GM06990 (cell line): ENCODE measurements around the gene PTH1R.

ENCODE experiments used
- DNase-seq: peaks from one replicate; pipeline ENCODE4 v3.0.0-alpha.2; 2011; ENCODE audit not compliant: insufficient read length; ENCODE audit errors: extremely low read depth
- H3K27me3 ChIP-seq: replicated peaks from 2 replicates; pipeline ENCODE4 v1.6.0; 2011; ENCODE audit warnings: low read length; ENCODE audit not compliant: control insufficient read depth, insufficient read depth
- H3K36me3 ChIP-seq: 2 replicates; pipeline ENCODE4 v1.5.1; 2011; ENCODE audit warnings: low read length; ENCODE audit not compliant: control insufficient read depth, insufficient read depth
- H3K4me3 ChIP-seq: replicated peaks from 2 replicates; pipeline ENCODE4 v1.5.1; 2011; ENCODE audit warnings: low read depth, mild to moderate bottlenecking, control low read depth, low read length
- CTCF ChIP-seq: IDR thresholded peaks from 2 replicates; pipeline ENCODE4 v1.5.1; 2011; ENCODE audit warnings: low read length, control low read depth, mild to moderate bottlenecking, inconsistent platforms; ENCODE audit not compliant: insufficient read depth, poor library complexity, severe bottlenecking

PTH1R gene

GRCh38 chr3:46854555-46854991, 22.9 kb upstream of the PTH1R start:
- DNase-seq = no peak
- TF ChIP-seq CTCF = no peak
- no peaks in the 10 kb centered on the region for H3K36me3 ChIP-seq
- no peak overlapping the region for H3K4me3 ChIP-seq
- H3K27me3 ChIP-seq = no peaks in the 10 kb centered on the region; the same call in 1 of the 2 replicates

GRCh38 chr3:46856576-46857471, 20.7 kb upstream of the PTH1R start:
- Histone ChIP-seq H3K36me3 (no peaks in the 10 kb centered on the region), H3K27me3 (no peaks in the 10 kb centered on the region; the same call in 1 of the 2 replicates), H3K4me3 (no peak overlapping the region)
- no peak for TF ChIP-seq CTCF
- no peak for DNase-seq

DNA sequence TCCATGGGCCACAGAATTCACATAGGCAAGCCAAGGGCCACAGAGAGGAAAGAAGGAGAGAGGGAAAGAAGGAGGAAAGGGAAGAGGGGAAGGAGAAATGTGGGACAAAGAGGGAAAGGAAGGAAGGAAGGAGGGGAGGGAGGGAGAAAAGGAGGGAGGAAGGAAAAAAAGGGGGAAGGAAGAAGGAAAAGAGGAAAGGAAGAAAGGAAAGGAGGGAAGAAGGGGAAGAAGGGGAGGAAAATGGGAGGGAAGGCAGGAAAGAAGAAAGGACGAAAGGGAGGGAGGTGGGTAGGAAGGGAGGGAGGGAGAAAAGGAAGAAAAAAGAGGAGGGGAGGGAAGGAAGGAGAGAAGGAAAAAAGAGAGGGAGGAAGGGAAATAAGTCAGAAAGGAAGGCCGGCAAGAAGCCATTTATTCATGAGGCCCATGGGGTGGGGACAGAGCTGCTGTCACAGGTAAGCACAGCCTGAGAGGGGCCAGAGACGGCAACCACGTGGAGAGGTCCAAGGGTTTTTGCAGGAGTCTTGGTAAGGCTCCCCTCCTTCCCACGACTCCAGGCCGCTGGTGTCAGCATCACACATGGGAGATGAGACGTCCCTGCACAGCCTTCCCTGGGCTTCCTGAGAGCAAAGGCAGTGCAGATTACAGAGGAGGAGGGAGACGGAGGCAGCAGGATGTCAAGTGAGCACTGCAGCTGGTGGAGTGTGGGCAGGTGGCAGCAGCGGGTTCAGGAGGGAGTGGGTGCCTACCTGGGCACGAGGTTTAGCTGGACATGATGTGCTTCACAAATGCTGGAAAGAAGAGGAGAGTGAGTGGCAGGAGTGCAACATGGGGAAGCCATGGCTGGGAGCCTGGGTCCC, 19.8 kb upstream of the PTH1R start:
- Histone ChIP-seq H3K36me3 (no peaks in the 10 kb centered on the region), H3K27me3 (no peaks in the 10 kb centered on the region; the same call in 1 of the 2 replicates), H3K4me3 (no peak overlapping the region)
- DNase-seq = no peak
- no peak for TF ChIP-seq CTCF

GRCh38 chr3:46858456-46858855, 19.1 kb upstream of the PTH1R start:
- no peak for TF ChIP-seq CTCF

DNA sequence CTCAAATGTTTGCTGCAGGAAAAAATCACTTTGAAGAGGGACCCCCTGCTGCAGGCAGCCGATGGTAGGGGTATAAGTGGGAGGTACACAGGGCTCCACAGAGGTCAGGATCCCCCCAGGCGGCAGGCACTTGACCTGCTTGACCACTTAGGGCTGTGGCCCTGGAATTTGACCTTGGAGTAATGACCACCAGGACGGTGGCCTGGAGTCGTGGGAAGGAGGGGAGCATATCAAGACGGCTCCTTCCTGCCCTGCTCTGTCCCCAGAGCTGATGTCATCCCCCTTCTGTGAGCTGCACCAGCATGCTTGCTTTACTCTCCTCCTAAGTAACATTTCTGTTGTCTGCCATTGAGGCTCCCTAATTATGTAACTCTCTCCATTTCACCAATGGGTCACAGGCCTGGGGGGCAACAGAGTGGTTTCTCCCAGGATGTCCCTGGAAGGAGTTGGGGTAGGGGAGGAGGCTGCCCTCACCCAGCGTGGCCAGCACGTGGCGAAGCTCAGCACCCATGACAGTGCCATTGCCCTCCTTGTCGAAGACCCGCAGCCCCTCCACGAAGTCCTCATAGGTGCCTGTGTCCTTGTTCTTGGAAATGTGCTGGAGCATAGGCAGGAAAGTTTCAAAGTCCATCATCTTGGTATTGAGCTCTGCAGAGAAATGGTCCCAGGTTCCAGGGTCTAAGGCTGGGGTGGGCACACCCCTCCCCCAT, 18.4 kb upstream of the PTH1R start:
- no peak for TF ChIP-seq CTCF
- no peak overlapping the region for H3K4me3 ChIP-seq
- no peaks in the 10 kb centered on the region for H3K36me3 ChIP-seq
- no peak for DNase-seq
- H3K27me3 ChIP-seq = no peaks in the 10 kb centered on the region; the same call in 1 of the 2 replicates

More at GRCh38 chr3:46858456-46858855, 19.1 kb upstream of the PTH1R start:
- no peaks in the 10 kb centered on the region; the same call in 1 of the 2 replicates for H3K27me3 ChIP-seq
- no peaks in the 10 kb centered on the region for H3K36me3 ChIP-seq
- DNase-seq = no peak
- no peak overlapping the region for H3K4me3 ChIP-seq
